HTERT RPE-1 (cell line): ENCODE results near the gene RRAS.

Source experiments
- in situ Hi-C: fragments of 300-500 bp; cut with MboI; formaldehyde crosslinking; loops from 4 replicates; pipeline ENCODE4 v1.14.3; 2020; ENCODE audit warnings: low sequenced_read_pairs

Gene RRAS

DNA sequence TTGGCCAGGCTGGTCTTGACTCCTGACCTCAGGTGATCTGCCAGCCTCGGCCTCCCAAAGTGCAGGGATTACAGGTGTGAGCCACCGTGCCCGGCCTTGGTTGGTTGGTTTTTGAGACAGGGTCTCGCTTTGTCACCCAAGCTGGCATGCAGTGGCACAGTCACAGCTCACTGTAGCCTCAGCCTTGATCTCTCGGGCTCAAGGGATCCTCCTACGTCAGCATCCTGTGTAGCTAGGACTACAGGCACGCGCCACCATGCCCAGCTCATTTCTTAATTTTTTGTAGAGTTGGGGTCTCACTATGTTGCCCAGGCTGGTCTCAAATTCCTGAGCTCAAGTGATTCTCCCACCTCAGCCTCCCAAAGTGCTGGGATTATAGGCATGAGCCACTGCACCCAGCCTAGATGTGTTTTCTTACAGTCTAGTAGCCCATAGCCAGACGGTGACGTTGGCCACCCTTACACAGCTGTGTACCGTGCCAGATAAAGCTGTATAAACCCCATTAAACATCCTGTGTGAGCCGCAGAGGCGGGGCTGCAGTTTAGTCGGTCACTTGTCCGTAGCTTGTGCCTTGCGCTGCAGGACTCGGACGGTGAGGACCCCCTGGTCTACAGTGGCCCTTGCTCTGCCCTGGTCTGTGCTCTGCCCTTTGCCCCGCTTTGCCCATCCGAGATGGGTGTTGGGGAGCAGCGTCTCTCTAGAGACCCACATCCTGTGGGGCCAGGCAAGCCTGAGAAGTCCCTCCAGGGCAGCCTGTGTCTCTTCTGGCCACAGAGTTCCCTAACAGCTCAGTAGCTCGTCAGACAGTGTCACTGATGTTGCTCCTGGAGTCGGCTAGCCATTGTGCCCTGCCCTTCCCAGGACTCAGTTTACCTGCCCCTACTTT, 15.9 kb upstream of the RRAS start:
- in situ Hi-C loops: no loop called here

DNA sequence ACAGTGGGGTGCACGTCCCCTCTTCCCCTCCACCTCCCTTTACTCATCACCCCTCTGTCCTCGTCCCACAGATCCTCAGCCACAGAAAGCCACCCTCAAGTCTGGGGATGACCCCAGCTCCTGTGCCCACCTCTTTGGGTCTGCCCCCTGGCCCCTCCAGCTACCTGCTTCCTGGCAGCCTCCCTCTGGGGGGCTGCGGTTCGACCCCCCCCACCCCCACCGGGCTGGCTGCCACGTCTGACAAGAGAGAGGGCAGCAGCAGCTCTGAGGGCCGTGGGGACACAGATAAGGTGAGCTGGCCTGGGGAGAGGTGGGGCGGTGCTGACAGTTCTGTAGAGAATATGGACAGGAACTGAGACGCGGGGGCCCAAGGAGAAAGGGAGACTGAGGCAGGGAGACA, 14.6 kb upstream of the RRAS start:
- in situ Hi-C loops: no loop called here

DNA sequence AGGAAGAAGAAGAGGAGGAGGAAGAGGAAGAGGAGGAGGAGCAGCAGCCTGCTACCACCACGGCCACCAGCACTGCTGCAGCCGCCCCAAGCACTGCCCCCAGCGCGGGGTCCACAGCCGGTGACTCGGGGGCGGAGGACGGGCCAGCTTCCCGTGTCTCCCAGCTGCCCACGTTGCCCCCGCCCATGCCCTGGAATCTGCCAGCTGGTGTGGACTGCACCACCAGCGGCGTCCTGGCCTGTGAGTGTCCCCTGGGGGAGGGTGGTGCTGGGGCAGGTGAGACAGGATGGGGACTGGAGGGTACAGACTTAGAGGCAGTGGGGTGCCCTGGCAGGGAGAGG, 13.5 kb upstream of the RRAS start:
- in situ Hi-C loops: no loop called here

DNA sequence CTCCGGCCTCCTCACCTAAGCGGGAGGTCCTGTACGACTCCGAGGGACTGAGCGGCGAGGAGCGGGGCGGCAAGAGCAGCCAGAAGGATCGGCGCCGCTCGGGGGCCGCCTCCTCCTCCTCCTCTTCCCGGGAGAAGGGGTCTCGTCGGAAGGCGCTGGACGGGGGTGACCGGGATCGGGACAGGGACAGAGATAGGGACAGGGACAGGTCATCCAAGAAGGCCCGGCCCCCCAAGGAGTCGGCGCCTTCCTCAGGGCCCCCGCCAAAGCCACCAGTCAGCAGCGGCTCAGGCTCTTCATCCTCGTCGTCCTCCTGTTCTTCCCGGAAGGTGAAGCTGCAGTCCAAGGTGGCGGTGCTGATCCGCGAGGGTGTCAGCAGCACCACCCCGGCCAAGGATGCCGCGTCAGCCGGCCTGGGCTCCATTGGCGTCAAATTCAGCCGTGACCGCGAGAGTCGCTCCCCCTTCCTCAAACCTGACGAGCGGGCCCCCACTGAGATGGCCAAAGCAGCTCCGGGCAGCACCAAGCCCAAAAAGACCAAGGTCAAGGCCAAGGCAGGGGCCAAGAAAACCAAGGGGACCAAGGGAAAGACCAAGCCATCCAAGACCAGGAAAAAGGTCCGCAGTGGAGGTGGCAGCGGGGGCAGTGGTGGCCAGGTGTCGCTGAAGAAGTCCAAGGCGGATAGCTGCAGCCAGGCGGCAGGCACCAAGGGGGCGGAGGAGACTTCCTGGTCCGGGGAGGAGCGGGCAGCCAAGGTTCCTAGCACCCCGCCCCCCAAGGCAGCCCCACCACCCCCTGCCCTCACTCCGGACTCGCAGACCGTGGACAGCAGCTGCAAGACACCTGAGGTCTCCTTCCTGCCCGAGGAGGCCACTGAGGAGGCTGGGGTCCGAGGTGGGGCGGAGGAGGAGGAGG, 12.9 kb upstream of the RRAS start:
- in situ Hi-C loops: no loop called here

DNA sequence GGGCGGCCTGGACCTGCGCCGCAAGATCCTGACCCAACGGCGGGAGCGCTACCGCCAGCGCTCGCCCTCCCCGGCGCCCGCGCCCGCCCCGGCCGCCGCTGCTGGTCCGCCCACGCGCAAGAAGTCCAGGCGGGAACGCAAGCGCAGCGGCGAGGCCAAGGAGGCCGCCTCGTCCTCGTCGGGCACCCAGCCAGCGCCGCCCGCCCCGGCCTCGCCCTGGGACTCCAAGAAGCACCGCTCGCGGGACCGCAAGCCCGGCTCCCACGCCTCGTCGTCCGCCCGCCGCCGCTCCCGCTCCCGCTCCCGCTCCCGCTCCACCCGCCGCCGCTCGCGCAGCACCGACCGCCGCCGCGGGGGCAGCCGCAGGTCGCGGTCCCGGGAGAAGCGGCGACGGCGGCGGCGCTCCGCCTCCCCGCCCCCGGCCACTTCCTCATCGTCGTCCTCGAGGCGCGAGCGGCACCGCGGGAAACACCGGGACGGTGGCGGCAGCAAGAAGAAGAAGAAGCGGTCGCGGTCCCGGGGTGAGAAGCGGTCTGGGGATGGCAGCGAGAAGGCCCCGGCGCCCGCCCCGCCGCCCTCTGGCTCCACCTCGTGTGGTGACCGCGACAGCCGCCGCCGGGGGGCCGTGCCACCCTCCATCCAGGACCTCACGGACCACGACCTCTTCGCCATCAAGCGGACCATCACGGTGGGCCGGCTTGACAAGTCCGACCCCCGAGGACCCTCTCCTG, 12.0 kb upstream of the RRAS start:
- in situ Hi-C loops: no loop called here

DNA sequence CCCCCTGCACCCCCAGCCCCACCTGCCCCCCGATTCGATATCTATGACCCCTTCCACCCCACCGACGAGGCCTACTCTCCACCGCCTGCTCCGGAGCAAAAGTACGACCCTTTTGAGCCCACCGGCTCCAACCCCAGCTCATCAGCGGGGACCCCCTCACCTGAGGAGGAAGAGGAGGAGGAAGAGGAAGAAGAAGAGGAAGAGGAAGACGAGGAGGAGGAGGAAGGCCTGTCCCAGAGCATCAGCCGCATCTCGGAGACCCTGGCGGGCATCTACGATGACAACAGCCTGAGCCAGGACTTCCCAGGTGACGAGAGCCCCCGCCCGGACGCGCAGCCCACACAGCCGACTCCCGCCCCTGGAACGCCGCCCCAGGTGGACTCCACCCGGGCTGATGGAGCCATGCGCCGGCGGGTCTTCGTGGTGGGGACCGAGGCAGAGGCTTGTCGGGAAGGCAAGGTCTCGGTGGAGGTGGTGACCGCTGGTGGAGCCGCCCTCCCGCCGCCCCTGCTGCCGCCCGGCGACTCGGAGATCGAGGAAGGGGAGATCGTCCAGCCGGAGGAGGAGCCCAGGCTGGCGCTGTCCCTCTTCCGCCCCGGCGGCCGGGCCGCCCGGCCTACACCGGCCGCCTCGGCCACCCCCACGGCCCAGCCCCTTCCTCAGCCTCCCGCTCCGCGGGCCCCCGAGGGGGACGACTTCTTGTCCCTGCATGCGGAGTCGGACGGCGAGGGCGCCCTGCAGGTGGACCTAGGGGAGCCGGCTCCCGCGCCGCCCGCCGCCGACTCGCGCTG, 11.3 kb upstream of the RRAS start:
- in situ Hi-C loops: no loop called here

DNA sequence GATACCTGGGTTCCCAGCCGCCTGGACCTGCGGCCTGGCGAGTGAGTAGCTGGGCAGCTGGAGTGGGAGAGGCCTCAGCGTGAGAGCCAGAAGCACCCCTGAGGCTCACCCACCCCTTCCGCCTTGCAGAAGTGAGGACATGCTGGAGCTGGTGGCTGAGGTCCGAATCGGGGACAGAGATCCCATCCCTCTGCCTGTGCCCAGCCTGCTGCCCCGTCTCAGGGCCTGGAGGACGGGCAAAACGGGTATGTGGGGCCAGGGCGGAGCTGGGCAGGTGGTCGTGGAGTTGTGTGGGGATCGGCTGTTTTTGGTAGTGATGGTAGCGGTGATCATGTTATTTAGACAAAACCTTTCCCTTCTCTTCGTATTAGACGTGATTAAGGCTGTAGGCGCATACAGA, 6.6 kb upstream of the RRAS start:
- in situ Hi-C loops: no loop called here

DNA sequence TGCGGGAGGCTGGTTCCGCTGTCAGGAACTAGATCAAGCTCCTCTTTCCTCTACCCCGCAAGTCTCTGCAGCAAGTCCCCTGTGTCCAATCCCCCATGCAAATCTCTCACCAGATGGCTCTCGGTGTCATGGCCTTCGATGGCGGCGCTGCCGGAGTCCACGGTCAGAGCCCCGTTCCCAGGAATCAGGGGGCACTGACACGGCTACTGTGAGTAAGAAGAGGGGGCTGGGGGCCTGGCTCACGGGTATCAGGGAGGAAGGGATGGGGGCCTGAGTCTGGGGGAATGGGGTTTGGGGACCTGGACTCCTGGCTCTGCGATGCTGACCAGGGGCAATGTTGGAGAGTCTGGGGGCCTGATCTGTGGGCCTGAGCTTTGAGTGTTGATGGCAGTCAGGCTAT, 6.1 kb upstream of the RRAS start:
- in situ Hi-C loops: no loop called here

DNA sequence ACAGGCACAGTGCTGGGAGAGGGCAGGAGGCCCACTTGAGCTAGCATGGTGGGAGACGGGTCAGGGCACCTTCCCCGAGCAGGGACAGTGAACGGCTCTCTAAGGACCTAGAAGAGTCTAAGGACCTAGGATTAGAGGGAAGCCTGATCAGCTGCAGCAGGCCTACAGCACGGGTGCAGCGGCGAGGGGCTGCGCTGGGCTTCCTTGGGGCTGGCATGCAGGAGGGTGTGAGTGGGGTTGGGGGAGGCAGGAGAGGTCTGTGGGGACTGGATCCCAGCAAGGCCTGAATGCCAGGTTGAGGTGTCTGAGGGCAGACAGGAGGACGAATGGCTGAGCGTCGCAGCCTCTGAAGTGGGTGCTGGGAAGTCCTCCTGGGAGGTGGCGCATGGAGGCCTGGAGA, 5.6 kb upstream of the RRAS start:
- in situ Hi-C loops: no loop called here

DNA sequence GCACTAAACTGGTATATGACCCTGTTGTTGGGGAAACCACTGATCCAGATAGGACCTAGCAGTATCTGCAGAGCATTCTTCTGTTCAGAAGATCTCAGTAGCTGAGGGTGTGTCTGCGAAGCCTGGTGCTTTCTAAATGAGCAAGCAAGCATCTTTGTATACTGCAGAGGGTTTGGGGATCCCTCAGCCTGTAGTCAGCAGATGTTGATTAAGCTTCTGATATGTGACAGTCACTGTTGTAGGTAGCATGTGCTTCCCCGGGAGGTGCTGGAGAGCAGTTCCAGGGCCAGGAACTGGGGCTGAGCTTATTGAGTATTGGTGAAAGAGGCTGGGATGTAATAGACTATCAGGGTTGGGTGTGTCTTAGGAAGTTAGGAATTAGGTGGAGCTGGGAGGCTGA, 3.5 kb upstream of the RRAS start:
- in situ Hi-C loops: no loop called here

DNA sequence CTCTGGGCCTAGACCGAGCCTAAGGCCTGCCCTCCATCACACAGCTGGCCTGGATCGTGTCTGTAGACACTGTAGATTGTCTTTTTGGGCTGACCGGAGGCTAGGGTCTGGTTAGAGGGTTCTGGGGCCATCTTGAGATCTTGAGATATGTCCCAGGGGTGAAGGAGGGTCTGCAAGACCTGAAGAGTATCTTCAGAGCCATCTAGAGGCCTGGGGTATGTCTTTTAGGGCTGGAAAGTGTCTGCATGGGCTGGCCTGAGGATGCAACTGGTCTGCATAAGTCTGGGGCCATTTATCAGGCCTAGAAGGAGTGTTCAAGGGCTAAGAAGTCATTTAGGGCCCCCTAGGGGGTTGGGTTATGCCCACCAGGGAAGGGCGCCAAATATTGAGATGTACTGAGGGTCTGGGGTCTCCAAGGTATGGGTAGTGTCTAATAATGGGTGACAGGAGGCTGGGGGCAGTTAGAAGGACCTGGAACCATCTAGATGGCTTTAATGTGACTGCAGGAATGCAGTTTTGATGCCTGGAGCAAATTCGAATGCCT, 2.6 kb upstream of the RRAS start:
- in situ Hi-C loops: no loop called here

DNA sequence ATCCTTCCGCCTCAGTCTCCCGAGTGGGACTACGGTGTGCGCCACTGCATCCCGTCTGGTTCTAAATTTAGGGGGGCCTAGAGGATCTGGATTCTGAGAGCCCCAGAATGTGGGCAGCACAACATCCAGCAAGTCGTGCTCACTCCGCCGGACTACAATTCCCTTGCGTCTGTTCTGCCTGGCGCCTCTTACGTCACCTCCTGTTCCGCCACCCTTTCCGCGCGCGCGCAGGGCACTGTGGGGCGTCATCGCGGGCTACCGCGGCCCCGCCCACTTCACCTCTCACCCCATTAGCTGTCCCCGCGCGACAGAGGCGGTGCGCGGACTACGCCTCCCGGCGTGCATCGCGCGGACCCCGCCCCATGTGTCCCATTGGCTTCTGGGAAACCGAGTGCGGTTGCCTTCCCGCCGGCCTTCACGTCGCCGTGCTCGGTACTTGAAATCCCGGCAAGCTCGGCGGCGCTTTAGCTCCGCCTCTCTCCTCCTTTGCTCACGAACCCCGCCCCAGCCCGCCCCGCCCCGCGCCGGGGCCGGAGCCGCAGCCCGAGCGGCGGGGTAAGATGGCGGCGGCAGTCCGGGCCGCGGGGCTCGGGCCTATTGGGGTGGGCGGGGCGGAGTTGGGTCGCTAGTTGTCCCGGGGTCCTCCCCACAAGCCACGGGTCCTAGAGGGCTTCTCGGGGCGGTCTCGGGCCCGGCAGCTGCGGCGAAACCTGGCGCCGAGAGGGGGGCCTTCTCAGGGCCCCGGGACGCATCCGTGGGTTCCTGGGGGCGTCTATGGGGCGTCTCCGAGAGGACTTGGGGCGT, 1.9 kb upstream of the RRAS start, which contains the start of gene SCAF1:
Gene SCAF1 (plus strand): TSS at position 522 of the 804 bp plus-strand sequence. CDS start 2,818 bp downstream, outside the sequence.
- in situ Hi-C loops: no loop called here

DNA sequence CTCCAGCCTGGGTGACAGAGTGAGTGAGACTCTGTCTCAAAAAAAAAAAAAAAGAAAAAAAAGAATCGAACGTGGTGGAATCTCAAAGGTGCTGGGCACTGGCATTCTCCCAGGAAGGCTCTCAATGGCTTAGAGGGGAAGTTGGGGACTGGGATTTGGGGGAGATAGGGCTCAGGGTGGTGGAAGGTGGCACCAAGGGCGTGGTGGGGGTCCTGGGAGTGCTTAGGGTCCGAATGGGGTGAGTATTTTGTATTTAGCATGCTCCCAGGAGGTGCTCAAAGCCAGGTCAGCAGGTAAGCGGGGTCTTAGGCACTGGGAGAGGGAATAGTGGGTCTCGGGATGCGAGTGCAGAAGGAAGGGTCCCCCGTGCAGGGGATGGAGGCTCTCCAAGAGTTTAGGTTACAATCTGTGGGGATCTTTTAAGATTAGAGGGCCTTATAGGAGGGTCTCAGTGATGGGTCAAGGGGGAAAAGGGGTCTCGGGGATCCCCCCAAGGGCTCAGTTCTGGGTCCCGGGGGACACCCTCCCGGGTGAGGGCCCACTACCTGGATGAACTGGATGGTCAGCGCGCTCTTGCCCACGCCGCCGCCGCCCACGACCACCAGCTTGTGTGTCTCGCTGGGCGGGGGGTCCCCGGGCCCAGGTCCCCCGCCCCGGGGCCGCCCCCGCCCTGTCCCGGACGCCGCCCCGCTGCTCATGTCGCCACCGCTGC, 386 bp downstream of the RRAS start:
- in situ Hi-C loops: no loop called here

DNA sequence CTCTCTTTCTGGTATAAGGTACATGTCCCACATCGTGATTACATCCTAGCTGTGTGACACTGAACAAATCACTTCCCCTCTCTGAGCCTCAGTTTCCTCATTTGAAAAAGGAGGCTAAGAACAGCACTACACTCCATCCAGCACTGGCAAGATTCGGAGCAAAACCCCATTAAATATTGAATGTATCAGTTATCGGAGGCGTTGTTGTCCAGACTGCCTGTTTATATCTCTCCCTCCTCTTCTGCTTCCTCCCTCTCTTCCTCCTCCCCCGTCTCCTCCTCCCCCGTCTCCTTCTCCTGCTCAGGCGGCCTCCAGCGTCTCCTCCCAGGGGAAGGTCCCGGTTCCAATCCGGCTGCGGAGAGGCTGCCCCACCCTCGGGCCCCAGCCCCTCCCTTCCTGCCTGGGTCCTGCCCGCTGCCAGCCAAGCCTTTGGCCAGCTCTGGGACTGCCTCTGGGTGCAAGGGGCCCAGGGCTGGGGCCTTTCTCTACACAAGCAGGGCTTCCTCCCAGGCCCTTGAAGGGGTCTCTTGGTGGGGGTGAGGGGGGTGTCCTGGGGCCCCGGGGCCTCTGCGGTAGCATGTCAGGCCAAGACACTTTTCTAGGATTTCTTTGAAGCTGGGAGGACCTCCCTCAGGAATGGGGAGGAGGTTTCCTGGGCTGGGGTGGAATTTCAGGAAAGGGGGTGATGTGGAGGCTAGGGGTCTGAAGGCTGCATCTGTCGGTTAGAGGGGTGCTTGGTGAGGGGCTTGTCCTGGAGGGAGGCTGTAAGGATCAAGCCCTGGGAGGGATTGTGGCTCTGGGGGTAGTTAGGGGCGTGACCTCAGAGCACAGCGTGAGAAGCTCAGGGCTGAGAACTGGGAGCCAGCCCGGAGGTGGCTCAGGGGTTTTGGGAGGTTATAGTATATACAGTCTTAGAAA, 1.9 kb downstream of the RRAS start:
- in situ Hi-C loops: no loop called here

DNA sequence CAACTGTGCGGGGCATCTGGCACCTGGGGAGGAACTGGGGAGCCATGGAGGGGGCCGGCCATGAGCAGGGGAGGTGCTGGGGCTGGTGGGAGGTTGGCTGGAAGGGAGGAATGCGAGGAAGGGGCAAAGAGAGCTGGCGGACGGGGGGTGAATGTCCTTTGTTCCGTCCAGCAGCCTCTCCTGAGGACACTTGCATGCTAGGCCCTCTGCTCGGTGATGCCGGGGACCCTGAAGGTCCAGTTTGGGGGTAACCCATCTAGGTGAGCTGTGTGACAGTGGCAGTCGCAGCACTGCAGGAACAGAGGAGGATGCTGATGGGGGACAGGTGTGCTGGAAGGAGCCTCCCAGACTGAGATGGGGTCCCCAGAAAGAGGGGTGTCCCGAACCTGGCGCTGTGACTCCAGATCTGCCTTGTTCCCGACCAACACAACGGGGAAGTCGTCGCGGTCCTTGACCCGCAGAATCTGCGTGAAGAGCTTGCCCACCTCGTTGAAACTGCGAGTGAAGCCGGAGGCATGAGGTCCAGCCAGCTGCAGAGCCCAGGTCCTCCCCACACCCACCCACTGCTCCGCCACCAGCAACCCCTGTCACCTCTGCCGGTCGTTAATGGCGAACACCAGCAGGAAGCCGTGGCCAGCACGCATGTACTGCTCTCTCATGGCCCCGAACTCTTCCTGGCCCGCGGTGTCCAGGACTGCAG, 3.6 kb downstream of the RRAS start:
- in situ Hi-C loops: no loop called here

DNA sequence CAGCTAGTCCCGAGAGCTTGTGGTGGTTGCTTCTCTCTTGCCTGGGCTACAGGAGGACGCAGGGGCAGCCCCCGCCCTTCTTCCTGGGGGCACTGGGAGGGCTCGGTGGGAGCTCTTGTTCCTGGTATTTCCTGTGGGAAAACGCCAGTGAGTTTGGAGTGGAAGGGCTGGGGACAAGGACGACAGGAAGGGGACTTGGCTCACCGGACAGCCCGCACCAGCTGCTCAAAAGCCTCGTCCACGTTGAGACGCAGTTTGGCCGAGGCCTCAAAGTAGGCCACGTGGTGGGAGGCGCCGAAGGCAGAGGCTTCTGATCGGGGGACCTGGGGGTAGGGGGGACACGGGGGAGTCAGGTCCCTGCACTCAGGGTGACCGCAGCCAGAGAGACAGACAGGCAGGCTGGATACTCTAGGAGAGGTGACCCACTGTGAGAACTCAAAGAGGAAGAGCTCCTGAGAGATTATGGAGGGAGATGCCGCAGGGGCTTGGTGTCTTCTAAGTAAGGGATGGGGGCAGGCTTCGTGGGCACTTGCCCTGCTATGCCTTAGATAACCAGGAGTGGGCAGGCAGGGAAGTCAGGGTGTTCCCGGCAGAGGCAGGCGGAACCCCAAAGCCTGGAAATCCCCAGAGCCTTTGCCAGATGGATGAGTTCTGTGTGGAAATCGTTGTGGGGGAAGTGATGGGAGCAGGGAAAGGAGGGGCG, 4.3 kb downstream of the RRAS start:
- in situ Hi-C loops: no loop called here
